Measurements from ENCODE around the gene DNM3.

Gene DNM3

DNA sequence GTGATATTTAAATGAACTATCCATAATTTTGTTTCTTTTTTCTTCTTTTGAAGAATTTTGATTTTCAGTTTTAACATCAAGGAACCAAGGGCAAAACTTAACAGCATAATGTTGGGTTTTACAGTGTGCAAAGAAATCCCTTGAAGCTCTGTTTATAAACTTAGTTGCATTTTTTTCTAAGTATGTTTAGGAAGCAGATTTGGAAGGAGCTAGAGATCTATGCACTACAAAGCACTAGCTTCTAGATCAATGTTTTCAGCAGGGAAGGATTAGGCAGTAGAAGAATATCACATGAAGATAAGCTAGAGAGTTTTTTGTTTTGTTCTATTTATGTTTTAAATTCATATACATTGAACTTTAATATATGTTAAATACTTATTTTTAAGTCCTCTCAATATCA, 328.5 kb downstream of the DNM3 start:
- Histone ChIP-seq H3K27me3 (ENCODE audit: control insufficient read depth in 1 of 2, insufficient read depth in 2 of 2, low read length in 2 of 2) (no peaks in the 10 kb centered on the region), H3K4me1 (ENCODE audit: control insufficient read depth in 1 of 2, insufficient read depth in 2 of 2, low read length in 2 of 2) (peaks cover 7 to 8% of the 10 kb centered on the region in 2 donors), H3K9ac (ENCODE audit: low read depth in 1 of 2, low read length in 2 of 2) (no peak overlapping the region), H3K9me3 (ENCODE audit: control insufficient read depth in 1 of 2, low read length in 2 of 2) (no peaks in the 10 kb centered on the region), H3K4me3 (ENCODE audit: low read depth in 1 of 2, low read length in 2 of 2) (no peak overlapping the region), H3K27ac (ENCODE audit: low read depth, low read length) (no peak overlapping the region), H3K36me3 (ENCODE audit: control insufficient read depth in 1 of 2, insufficient read depth in 2 of 2, low read length in 2 of 2) (no peaks in the 10 kb centered on the region)

GRCh38 chr1:172172352-172172831, 331.1 kb downstream of the DNM3 start:
- no peaks in the 10 kb centered on the region for H3K36me3 ChIP-seq (ENCODE audit: control insufficient read depth in 1 of 2, insufficient read depth in 2 of 2, low read length in 2 of 2)
- H3K9ac ChIP-seq (ENCODE audit: low read depth in 1 of 2, low read length in 2 of 2), result no peak overlapping the region
- H3K4me1 ChIP-seq (ENCODE audit: control insufficient read depth in 1 of 2, insufficient read depth in 2 of 2, low read length in 2 of 2), result peaks cover 7 to 8% of the 10 kb centered on the region in 2 donors
- no peaks in the 10 kb centered on the region for H3K27me3 ChIP-seq (ENCODE audit: control insufficient read depth in 1 of 2, insufficient read depth in 2 of 2, low read length in 2 of 2)
- H3K9me3 ChIP-seq (ENCODE audit: control insufficient read depth in 1 of 2, low read length in 2 of 2), result no peaks in the 10 kb centered on the region
- no peak overlapping the region for H3K27ac ChIP-seq (ENCODE audit: low read depth, low read length)
- no peak overlapping the region for H3K4me3 ChIP-seq (ENCODE audit: low read depth in 1 of 2, low read length in 2 of 2)

DNA sequence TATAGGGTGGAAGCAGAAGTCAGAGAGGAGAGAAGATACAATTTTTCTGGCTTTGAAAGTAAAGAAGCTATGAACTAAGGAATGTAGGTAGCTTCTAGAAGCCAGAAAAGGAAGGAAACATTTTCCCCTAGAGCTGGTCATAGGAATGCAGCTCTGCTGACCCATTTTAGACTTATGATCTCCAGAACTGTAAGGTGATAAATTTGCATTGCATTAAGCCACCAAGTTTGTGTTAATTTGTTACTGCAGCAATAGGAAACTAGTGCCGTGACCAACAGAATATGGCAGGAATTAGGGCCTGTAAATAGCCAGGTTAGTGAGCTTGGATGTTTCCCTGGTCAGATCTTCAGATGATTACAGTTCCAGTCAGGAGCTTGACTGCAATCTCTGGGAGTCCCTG, 334.9 kb downstream of the DNM3 start:
- no peak overlapping the region for H3K9ac ChIP-seq (ENCODE audit: low read depth in 1 of 2, low read length in 2 of 2)
- peaks cover 13 to 25% of the 10 kb centered on the region in 2 donors for H3K4me1 ChIP-seq (ENCODE audit: control insufficient read depth in 1 of 2, insufficient read depth in 2 of 2, low read length in 2 of 2)
- H3K9me3 ChIP-seq (ENCODE audit: control insufficient read depth in 1 of 2, low read length in 2 of 2), result no peaks in the 10 kb centered on the region
- H3K36me3 ChIP-seq (ENCODE audit: control insufficient read depth in 1 of 2, insufficient read depth in 2 of 2, low read length in 2 of 2), result no peaks in the 10 kb centered on the region
- H3K27ac ChIP-seq (ENCODE audit: low read depth, low read length), result no peak overlapping the region
- H3K4me3 ChIP-seq (ENCODE audit: low read depth in 1 of 2, low read length in 2 of 2), result no peak overlapping the region
- no peaks in the 10 kb centered on the region for H3K27me3 ChIP-seq (ENCODE audit: control insufficient read depth in 1 of 2, insufficient read depth in 2 of 2, low read length in 2 of 2)

- H3K9ac ChIP-seq (ENCODE audit: low read depth in 1 of 2, low read length in 2 of 2), result no peak overlapping the region
- no peak overlapping the region for H3K4me3 ChIP-seq (ENCODE audit: low read depth in 1 of 2, low read length in 2 of 2)
- H3K4me1 ChIP-seq (ENCODE audit: control insufficient read depth in 1 of 2, insufficient read depth in 2 of 2, low read length in 2 of 2), result peaks cover 19 to 38% of the 10 kb centered on the region in 2 donors
- no peak overlapping the region for H3K27ac ChIP-seq (ENCODE audit: low read depth, low read length)
- H3K9me3 ChIP-seq (ENCODE audit: control insufficient read depth in 1 of 2, low read length in 2 of 2), result no peaks in the 10 kb centered on the region
- H3K27me3 ChIP-seq (ENCODE audit: control insufficient read depth in 1 of 2, insufficient read depth in 2 of 2, low read length in 2 of 2), result no peaks in the 10 kb centered on the region
- H3K36me3 ChIP-seq (ENCODE audit: control insufficient read depth in 1 of 2, insufficient read depth in 2 of 2, low read length in 2 of 2), result no peaks in the 10 kb centered on the region
Measured at GRCh38 chr1:172177849-172178248, 336.6 kb downstream of the DNM3 start.

- Histone ChIP-seq H3K36me3 (ENCODE audit: control insufficient read depth in 1 of 2, insufficient read depth in 2 of 2, low read length in 2 of 2) (no peaks in the 10 kb centered on the region), H3K27ac (ENCODE audit: low read depth, low read length) (no peak overlapping the region), H3K4me1 (ENCODE audit: control insufficient read depth in 1 of 2, insufficient read depth in 2 of 2, low read length in 2 of 2) (peaks cover 19 to 38% of the 10 kb centered on the region in 2 donors), H3K9ac (ENCODE audit: low read depth in 1 of 2, low read length in 2 of 2) (no peak overlapping the region), H3K9me3 (ENCODE audit: control insufficient read depth in 1 of 2, low read length in 2 of 2) (no peaks in the 10 kb centered on the region), H3K27me3 (ENCODE audit: control insufficient read depth in 1 of 2, insufficient read depth in 2 of 2, low read length in 2 of 2) (no peaks in the 10 kb centered on the region), H3K4me3 (ENCODE audit: low read depth in 1 of 2, low read length in 2 of 2) (no peak overlapping the region)
Measured at GRCh38 chr1:172178886-172179285, 337.6 kb downstream of the DNM3 start.

DNA sequence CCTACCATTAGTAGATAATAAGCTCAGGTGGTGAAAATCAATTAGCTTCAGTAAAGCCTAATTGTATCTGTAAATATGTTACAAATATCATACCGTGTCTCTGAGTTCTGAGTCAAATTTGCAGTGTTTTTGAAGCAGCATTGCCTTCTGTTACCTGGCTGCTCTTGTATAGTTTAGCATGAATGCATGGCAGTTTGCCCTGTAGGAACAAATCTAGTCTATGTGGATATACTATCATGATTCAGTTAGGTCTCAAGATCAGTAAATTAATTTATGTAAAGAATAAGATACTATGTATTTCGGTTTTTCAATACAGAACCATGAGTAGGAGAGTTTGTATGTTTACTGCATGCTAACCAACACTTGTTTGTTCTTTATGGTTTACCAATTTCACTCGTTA, 338.6 kb downstream of the DNM3 start:
- H3K9ac ChIP-seq (ENCODE audit: low read depth in 1 of 2, low read length in 2 of 2), result no peak overlapping the region
- H3K4me1 ChIP-seq (ENCODE audit: control insufficient read depth in 1 of 2, insufficient read depth in 2 of 2, low read length in 2 of 2), result peaks cover 19 to 42% of the 10 kb centered on the region in 2 donors
- no peaks in the 10 kb centered on the region for H3K36me3 ChIP-seq (ENCODE audit: control insufficient read depth in 1 of 2, insufficient read depth in 2 of 2, low read length in 2 of 2)
- H3K9me3 ChIP-seq (ENCODE audit: control insufficient read depth in 1 of 2, low read length in 2 of 2), result no peaks in the 10 kb centered on the region
- no peak overlapping the region for H3K27ac ChIP-seq (ENCODE audit: low read depth, low read length)
- no peak overlapping the region for H3K4me3 ChIP-seq (ENCODE audit: low read depth in 1 of 2, low read length in 2 of 2)
- H3K27me3 ChIP-seq (ENCODE audit: control insufficient read depth in 1 of 2, insufficient read depth in 2 of 2, low read length in 2 of 2), result no peaks in the 10 kb centered on the region

- H3K36me3 ChIP-seq (ENCODE audit: control insufficient read depth in 1 of 2, insufficient read depth in 2 of 2, low read length in 2 of 2), result no peaks in the 10 kb centered on the region
- H3K9ac ChIP-seq (ENCODE audit: low read depth in 1 of 2, low read length in 2 of 2), result peak overlapping the region; percentile 10 to 50
- H3K4me3 ChIP-seq (ENCODE audit: low read depth in 1 of 2, low read length in 2 of 2), result peak overlapping the region; percentile 52 to 62
- H3K4me1 ChIP-seq (ENCODE audit: control insufficient read depth in 1 of 2, insufficient read depth in 2 of 2, low read length in 2 of 2), result peaks cover 19 to 47% of the 10 kb centered on the region in 2 donors
- no peaks in the 10 kb centered on the region for H3K27me3 ChIP-seq (ENCODE audit: control insufficient read depth in 1 of 2, insufficient read depth in 2 of 2, low read length in 2 of 2)
- no peaks in the 10 kb centered on the region for H3K9me3 ChIP-seq (ENCODE audit: control insufficient read depth in 1 of 2, low read length in 2 of 2)
- peak overlapping the region; percentile 71 for H3K27ac ChIP-seq (ENCODE audit: low read depth, low read length)
Measured at GRCh38 chr1:172180501-172181285, 339.4 kb downstream of the DNM3 start.

- Histone ChIP-seq H3K27ac (ENCODE audit: low read depth, low read length) (no peak overlapping the region), H3K9me3 (ENCODE audit: control insufficient read depth in 1 of 2, low read length in 2 of 2) (no peaks in the 10 kb centered on the region), H3K4me3 (ENCODE audit: low read depth in 1 of 2, low read length in 2 of 2) (no peak overlapping the region), H3K27me3 (ENCODE audit: control insufficient read depth in 1 of 2, insufficient read depth in 2 of 2, low read length in 2 of 2) (no peaks in the 10 kb centered on the region), H3K9ac (ENCODE audit: low read depth in 1 of 2, low read length in 2 of 2) (no peak overlapping the region), H3K36me3 (ENCODE audit: control insufficient read depth in 1 of 2, insufficient read depth in 2 of 2, low read length in 2 of 2) (no peaks in the 10 kb centered on the region), H3K4me1 (ENCODE audit: control insufficient read depth in 1 of 2, insufficient read depth in 2 of 2, low read length in 2 of 2) (peaks cover 19 to 37% of the 10 kb centered on the region in 2 donors)
Measured at GRCh38 chr1:172184506-172185191, 343.4 kb downstream of the DNM3 start.

DNA sequence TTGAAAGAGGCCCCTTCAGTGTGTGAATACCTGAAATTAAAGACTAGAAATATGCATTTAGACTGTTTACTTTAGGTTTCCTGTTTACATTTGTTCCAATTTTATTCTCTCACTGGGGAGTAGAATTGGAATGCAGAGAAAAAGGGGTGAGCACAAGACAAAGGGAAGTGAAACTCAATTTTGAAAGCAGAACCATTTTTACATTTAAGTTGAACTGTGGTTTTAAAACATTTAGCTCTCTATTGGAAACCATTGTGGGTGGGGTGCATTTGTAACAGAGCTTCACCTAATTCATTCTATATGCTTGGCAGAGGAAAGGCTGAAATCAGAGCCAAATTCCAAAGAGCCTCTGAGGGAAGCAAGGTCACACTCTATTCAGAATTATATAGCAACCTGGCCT, 343.9 kb downstream of the DNM3 start:
- Histone ChIP-seq H3K4me3 (ENCODE audit: low read depth in 1 of 2, low read length in 2 of 2) (no peak overlapping the region), H3K4me1 (ENCODE audit: control insufficient read depth in 1 of 2, insufficient read depth in 2 of 2, low read length in 2 of 2) (peaks cover 14 to 31% of the 10 kb centered on the region in 2 donors), H3K36me3 (ENCODE audit: control insufficient read depth in 1 of 2, insufficient read depth in 2 of 2, low read length in 2 of 2) (no peaks in the 10 kb centered on the region), H3K9ac (ENCODE audit: low read depth in 1 of 2, low read length in 2 of 2) (no peak overlapping the region), H3K27me3 (ENCODE audit: control insufficient read depth in 1 of 2, insufficient read depth in 2 of 2, low read length in 2 of 2) (no peaks in the 10 kb centered on the region), H3K27ac (ENCODE audit: low read depth, low read length) (no peak overlapping the region), H3K9me3 (ENCODE audit: control insufficient read depth in 1 of 2, low read length in 2 of 2) (no peaks in the 10 kb centered on the region)

GRCh38 chr1:172185996-172186395, 344.7 kb downstream of the DNM3 start:
- Histone ChIP-seq H3K9ac (ENCODE audit: low read depth in 1 of 2, low read length in 2 of 2) (no peak overlapping the region), H3K9me3 (ENCODE audit: control insufficient read depth in 1 of 2, low read length in 2 of 2) (no peaks in the 10 kb centered on the region), H3K36me3 (ENCODE audit: control insufficient read depth in 1 of 2, insufficient read depth in 2 of 2, low read length in 2 of 2) (no peaks in the 10 kb centered on the region), H3K4me3 (ENCODE audit: low read depth in 1 of 2, low read length in 2 of 2) (no peak overlapping the region), H3K27me3 (ENCODE audit: control insufficient read depth in 1 of 2, insufficient read depth in 2 of 2, low read length in 2 of 2) (no peaks in the 10 kb centered on the region), H3K27ac (ENCODE audit: low read depth, low read length) (no peak overlapping the region), H3K4me1 (ENCODE audit: control insufficient read depth in 1 of 2, insufficient read depth in 2 of 2, low read length in 2 of 2) (peaks cover 6 to 24% of the 10 kb centered on the region in 2 donors)
